ENCODE data around the gene RRM2.

RRM2 gene

DNA sequence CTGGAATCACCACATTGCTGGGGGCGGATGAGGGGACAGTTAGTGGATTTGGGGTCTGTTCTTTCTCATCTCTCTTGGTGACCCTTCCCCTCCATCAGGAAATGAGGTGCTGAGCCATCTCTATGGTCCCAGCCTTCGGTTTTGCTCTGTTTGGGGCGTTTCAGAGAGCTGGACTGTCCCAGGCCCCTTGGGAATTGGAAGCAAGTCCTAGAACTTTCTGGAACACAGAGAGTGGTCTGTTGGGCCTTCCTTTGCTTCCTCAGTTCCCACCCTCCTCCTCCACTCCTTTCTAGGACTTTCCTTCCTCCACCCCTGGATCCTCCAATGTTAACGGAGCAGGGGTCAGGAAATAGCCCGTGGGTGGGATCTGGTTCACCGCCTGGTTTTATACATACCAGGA lies 17.0 kb downstream of the RRM2 start:
- Histone ChIP-seq H3K4me2 (ENCODE audit: low read length) (no peak overlapping the region), H2AFZ (no peak overlapping the region), H3K9ac (no peak overlapping the region), H3K79me2 (no peaks in the 10 kb centered on the region), H3K36me3 (ENCODE audit: control insufficient read depth, insufficient read depth, low read length) (no peaks in the 10 kb centered on the region), H3K4me3 (ENCODE audit: low read depth, low read length) (no peak overlapping the region), H3K27me3 (ENCODE audit: control insufficient read depth, insufficient read depth, low read length) (no peaks in the 10 kb centered on the region), H3K9me3 (ENCODE audit: control insufficient read depth, low read length) (no peaks in the 10 kb centered on the region), H3K4me1 (no peaks in the 10 kb centered on the region), H3K27ac (no peak overlapping the region)
- TF ChIP-seq, protein P1, sequence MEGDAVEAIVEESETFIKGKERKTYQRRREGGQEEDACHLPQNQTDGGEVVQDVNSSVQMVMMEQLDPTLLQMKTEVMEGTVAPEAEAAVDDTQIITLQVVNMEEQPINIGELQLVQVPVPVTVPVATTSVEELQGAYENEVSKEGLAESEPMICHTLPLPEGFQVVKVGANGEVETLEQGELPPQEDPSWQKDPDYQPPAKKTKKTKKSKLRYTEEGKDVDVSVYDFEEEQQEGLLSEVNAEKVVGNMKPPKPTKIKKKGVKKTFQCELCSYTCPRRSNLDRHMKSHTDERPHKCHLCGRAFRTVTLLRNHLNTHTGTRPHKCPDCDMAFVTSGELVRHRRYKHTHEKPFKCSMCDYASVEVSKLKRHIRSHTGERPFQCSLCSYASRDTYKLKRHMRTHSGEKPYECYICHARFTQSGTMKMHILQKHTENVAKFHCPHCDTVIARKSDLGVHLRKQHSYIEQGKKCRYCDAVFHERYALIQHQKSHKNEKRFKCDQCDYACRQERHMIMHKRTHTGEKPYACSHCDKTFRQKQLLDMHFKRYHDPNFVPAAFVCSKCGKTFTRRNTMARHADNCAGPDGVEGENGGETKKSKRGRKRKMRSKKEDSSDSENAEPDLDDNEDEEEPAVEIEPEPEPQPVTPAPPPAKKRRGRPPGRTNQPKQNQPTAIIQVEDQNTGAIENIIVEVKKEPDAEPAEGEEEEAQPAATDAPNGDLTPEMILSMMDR (IDR thresholded peaks at IDR 0.05) = no peak

DNA sequence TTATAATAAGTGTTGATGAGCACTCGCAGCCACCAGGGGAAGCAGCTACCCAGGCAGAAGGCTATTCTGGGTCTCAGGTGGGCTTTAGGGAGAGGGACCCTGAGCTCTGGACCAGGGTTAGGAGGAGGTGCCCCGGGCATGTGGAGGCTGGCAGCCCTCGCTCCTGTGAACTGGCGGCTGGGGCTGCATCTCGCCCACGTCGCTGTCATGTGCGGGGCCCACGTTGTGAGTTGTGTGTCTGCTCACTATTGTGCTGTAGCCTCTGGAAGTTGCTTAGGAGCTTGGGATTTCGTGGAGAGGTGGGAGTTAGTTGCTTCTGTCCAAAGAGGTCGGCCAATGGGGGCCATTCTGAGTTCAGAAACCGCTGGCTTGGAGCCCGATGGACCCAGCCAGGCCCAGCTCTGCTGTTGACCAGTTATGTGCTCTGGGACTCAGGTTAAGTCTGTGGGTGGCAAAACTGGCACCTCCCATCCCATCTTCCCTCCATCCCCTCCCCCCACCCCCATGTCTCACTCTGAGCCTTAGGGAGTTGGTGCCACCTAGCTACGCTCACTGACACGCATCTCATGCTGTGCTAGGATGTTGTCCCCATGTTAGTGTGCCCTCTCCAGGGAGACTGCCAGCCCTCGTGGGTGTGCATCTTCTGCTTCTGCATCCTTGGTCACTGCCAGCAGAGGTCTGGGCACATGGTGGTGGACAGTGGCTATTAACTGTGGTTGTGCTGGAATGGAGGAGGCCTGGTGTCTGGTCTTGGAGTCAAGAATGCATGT lies 18.5 kb downstream of the RRM2 start:
- Histone ChIP-seq H3K4me3 (ENCODE audit: low read depth, low read length) (no peak overlapping the region), H3K9ac (no peak overlapping the region), H3K4me2 (ENCODE audit: low read length) (no peak overlapping the region), H3K9me3 (ENCODE audit: control insufficient read depth, low read length) (no peaks in the 10 kb centered on the region), H2AFZ (no peak overlapping the region), H3K79me2 (no peaks in the 10 kb centered on the region), H3K27me3 (ENCODE audit: control insufficient read depth, insufficient read depth, low read length) (no peaks in the 10 kb centered on the region), H3K27ac (no peak overlapping the region), H3K4me1 (no peaks in the 10 kb centered on the region), H3K36me3 (ENCODE audit: control insufficient read depth, insufficient read depth, low read length) (no peaks in the 10 kb centered on the region)
- TF ChIP-seq, protein P1 (IDR thresholded peaks at IDR 0.05) = no peak

DNA sequence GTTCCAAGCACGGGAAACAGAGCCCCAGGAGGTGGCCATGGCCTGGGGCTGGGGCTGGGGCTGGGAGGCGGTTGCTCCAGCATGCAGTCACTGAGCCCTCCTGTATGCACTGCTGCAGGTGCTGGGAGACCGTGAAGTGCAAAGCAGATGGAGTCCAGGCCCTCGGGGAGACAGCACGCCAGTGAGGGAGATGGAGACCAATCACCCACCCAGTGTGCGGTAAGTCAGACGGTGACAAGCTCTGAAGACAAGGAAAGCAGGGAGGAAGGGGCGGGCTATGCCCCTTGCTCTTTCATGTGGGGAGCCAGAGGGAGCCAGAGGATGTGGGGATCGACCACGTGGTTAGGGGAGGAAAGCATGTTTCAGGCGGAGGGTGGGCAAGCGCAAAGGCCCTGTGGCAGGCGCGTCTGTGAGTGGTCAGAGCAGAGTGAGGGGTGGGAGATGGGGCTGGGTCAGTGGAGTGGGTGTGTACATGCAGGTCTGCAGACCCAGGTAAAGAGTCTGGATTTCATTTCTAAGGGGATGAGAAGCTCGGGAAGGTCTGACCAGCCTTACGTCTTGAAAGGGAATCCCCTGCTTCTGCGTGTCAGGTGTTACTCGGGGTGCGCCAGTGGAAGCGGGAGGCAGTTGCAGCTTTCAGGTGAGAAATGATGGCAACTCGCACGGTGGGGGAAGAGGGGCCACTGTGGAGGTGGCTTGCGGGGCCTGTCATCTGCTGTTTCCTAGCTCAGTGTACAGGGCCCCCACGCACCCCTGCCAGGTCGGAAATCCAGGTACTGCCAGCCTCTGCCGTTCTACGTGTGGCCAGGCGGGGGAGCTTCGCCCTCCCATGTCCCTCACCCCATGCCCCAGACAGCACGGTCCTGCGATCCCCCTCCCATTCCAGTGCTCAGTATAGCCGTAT lies 19.4 kb downstream of the RRM2 start:
- Histone ChIP-seq H3K4me1 (no peaks in the 10 kb centered on the region), H3K9me3 (ENCODE audit: control insufficient read depth, low read length) (no peaks in the 10 kb centered on the region), H3K79me2 (no peaks in the 10 kb centered on the region), H3K36me3 (ENCODE audit: control insufficient read depth, insufficient read depth, low read length) (no peaks in the 10 kb centered on the region), H3K4me2 (ENCODE audit: low read length) (no peak overlapping the region), H3K9ac (no peak overlapping the region), H2AFZ (no peak overlapping the region), H3K4me3 (ENCODE audit: low read depth, low read length) (no peak overlapping the region), H3K27me3 (ENCODE audit: control insufficient read depth, insufficient read depth, low read length) (no peaks in the 10 kb centered on the region), H3K27ac (no peak overlapping the region)
- TF ChIP-seq, protein P1 (IDR thresholded peaks at IDR 0.05) = peak; percentile 34

DNA sequence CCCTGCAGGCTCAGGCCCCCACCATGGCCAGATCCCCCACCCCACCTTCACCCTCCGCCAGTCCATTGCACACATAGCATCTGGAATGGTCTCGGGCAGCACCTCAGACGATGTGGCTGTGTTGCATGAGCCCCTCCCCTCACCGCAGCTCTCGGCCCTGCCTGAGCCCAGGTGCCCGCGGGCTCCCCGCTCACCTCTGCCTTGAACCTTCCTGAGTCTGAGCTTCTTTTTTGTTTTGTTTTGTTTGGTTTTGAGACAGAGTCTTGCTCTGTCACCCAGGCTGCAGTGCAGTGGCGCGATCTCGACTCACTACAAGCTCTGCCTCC lies 20.1 kb downstream of the RRM2 start:
- Histone ChIP-seq H3K4me3 (ENCODE audit: low read depth, low read length) (no peak overlapping the region), H3K27me3 (ENCODE audit: control insufficient read depth, insufficient read depth, low read length) (no peaks in the 10 kb centered on the region), H3K4me1 (no peaks in the 10 kb centered on the region), H2AFZ (no peak overlapping the region), H3K9me3 (ENCODE audit: control insufficient read depth, low read length) (no peaks in the 10 kb centered on the region), H3K79me2 (no peaks in the 10 kb centered on the region), H3K36me3 (ENCODE audit: control insufficient read depth, insufficient read depth, low read length) (no peaks in the 10 kb centered on the region), H3K9ac (no peak overlapping the region), H3K27ac (no peak overlapping the region), H3K4me2 (ENCODE audit: low read length) (no peak overlapping the region)
- TF ChIP-seq, protein P1 (IDR thresholded peaks at IDR 0.05) = no peak

Measured in parathyroid adenoma (tissue), 2 donors.